Keratinocyte (primary cell): ENCODE measurements around the gene SLC9C2. TPM values are rescaled to one million over a fixed set of nuclear protein-coding genes. Genes with fewer than 3 reads are reported as not detected.
"Not testable (repeated sequence)": the region's sequence is repeated elsewhere in the genome, so short reads cannot be mapped to it uniquely, and the experiment has no call there.

ENCODE experiments used
- DNase-seq: peaks from one replicate; pipeline ENCODE4 v3.0.0-alpha.2; 2011; ENCODE audit warnings: low read depth, missing footprints, low spot score
- FAIRE-seq: peaks from 2 replicates; lab custom pipeline; 2011; peaks lifted over from hg19 to GRCh38; lab: Jason Lieb, UNC
- H2AFZ ChIP-seq: 2 replicates; pipeline ENCODE4 v1.6.0; 2012; ENCODE audit warnings: low read length, control low read depth, inconsistent platforms; ENCODE audit not compliant: control insufficient read depth
- H3K27ac ChIP-seq: 2 replicates; pipeline ENCODE4 v1.5.1; 2011; ENCODE audit warnings: low read length; ENCODE audit not compliant: control insufficient read depth, insufficient read depth
- H3K27me3 ChIP-seq: 3 replicates; pipeline ENCODE4 v1.6.0; 2011; ENCODE audit warnings: low read length; ENCODE audit not compliant: control insufficient read depth, insufficient read depth; ENCODE audit errors: extremely low read depth
- H3K36me3 ChIP-seq, 2 experiments: 2 replicates in 1 of 2; 3 replicates in 1 of 2; pipeline ENCODE4 v1.5.1; 2011; ENCODE audit warnings: low read length in 2 of 2, mild to moderate bottlenecking in 1 of 2; ENCODE audit not compliant: control insufficient read depth in 2 of 2, insufficient read depth in 2 of 2; ENCODE audit errors: extremely low read depth in 1 of 2
- H3K4me1 ChIP-seq: 3 replicates; pipeline ENCODE4 v1.5.1; 2011; ENCODE audit warnings: low read length; ENCODE audit not compliant: control insufficient read depth, insufficient read depth; ENCODE audit errors: extremely low read depth
- H3K4me2 ChIP-seq: 3 replicates; pipeline ENCODE4 v1.6.0; 2011; ENCODE audit warnings: low read depth, low read length; ENCODE audit not compliant: control insufficient read depth, insufficient read depth; ENCODE audit errors: extremely low read depth
- H3K4me3 ChIP-seq, 3 experiments: fragments of 200-600 bp in 1 of 3; sonication (generic) in 1 of 3; 2 replicates in 2 of 3; 3 replicates in 1 of 3; pipeline ENCODE4 v1.5.1; 2011 to 2016; ENCODE audit warnings: low read length in 3 of 3, mild to moderate bottlenecking in 3 of 3, control low read depth in 2 of 3, inconsistent platforms in 1 of 3, low read depth in 1 of 3, mixed read lengths in 1 of 3, mixed run types in 1 of 3, moderate library complexity in 1 of 3; ENCODE audit not compliant: control insufficient read depth in 2 of 3, insufficient read depth in 2 of 3; ENCODE audit errors: extremely low read depth in 1 of 3
- H3K79me2 ChIP-seq: 2 replicates; pipeline ENCODE4 v1.6.0; 2012; ENCODE audit warnings: low read length; ENCODE audit not compliant: control insufficient read depth, insufficient read depth
- H3K9ac ChIP-seq: 3 replicates; pipeline ENCODE4 v1.6.0; 2011; ENCODE audit warnings: low read length; ENCODE audit not compliant: control insufficient read depth, insufficient read depth; ENCODE audit errors: extremely low read depth
- H3K9me1 ChIP-seq: 3 replicates; pipeline ENCODE4 v1.6.0; 2011; ENCODE audit warnings: low read length; ENCODE audit not compliant: control insufficient read depth, insufficient read depth; ENCODE audit errors: extremely low read depth
- H3K9me3 ChIP-seq: 2 replicates; pipeline ENCODE4 v1.5.1; 2012; ENCODE audit warnings: low read depth, low read length; ENCODE audit not compliant: control insufficient read depth
- H4K20me1 ChIP-seq: 3 replicates; pipeline ENCODE4 v1.6.0; 2011; ENCODE audit warnings: low read length; ENCODE audit not compliant: control insufficient read depth, insufficient read depth; ENCODE audit errors: extremely low read depth
- EZH2 ChIP-seq: IDR thresholded peaks from one replicate; pipeline ENCODE4 v1.6.1; 2012; ENCODE audit warnings: inconsistent platforms, mild to moderate bottlenecking, low read length, moderate library complexity
- dilution Hi-C: fragments of 300-500 bp; cut with MboI; formaldehyde crosslinking; loops from one replicate; pipeline ENCODE4 v1.7.0; 2020; ENCODE audit warnings: low sequenced_read_pairs; ENCODE audit not compliant: extremely low pct_ligation_motif_present
- polyA plus RNA-seq, 5 experiments: library from polyadenylated mRNA; depleted of rRNA in 3 of 5; stranded (reverse) in 3 of 5; stranded (forward) in 1 of 5; unstranded in 1 of 5; fragments of >200 nt; gene quantifications; 1 replicate in 1 of 5; 2 replicates in 3 of 5; 3 replicates in 1 of 5; pipeline versions ENCODE4 v1.2.1 to v1.2.3, GENCODE V29; 2011 to 2012; ENCODE audit warnings: missing spikeins in 2 of 5, low read depth in 1 of 5, low replicate concordance in 1 of 5
- TF ChIP-seq, protein P1 (sequence below), 3 experiments: IDR thresholded peaks in 1 of 3; conservative IDR thresholded peaks in 1 of 3; optimal IDR thresholded peaks in 1 of 3; 2 replicates in 2 of 3; 3 replicates in 1 of 3; pipeline versions ENCODE3 to v1.5.1; 2011; ENCODE audit warnings: low read length in 3 of 3, mild to moderate bottlenecking in 3 of 3, moderate library complexity in 2 of 3, control low read depth in 1 of 3, inconsistent platforms in 1 of 3; ENCODE audit not compliant: insufficient read depth in 2 of 3; ENCODE audit errors: extremely low read depth in 1 of 3

Gene SLC9C2
- polyA plus RNA-seq, 1 donor (not counting 4 experiments of a cell fraction or from before 2014, with no cell fraction given), result not detected

DNA sequence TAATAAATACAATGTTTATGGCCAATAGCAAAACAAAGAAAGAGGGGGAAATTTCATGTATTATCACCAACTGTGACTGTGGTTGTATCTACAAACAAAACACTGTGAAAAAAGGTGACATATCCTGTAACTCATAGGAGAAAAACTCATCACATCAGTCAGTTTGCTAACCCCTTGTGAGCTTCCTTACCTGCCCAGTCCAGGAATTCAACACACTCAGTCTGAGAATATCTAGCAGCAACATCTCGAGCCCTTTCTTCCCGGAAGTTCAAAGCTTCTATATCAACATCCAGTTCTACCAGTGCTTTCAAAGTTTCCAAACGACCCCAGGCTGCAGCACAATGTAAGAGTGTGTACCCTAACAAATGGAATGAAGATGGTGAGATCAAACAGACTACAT is 43.8 kb upstream of the SLC9C2 start:
- peak overlapping the region; percentile 83 for H2AFZ ChIP-seq
- no peak for TF ChIP-seq EZH2
- TF ChIP-seq, protein P1, sequence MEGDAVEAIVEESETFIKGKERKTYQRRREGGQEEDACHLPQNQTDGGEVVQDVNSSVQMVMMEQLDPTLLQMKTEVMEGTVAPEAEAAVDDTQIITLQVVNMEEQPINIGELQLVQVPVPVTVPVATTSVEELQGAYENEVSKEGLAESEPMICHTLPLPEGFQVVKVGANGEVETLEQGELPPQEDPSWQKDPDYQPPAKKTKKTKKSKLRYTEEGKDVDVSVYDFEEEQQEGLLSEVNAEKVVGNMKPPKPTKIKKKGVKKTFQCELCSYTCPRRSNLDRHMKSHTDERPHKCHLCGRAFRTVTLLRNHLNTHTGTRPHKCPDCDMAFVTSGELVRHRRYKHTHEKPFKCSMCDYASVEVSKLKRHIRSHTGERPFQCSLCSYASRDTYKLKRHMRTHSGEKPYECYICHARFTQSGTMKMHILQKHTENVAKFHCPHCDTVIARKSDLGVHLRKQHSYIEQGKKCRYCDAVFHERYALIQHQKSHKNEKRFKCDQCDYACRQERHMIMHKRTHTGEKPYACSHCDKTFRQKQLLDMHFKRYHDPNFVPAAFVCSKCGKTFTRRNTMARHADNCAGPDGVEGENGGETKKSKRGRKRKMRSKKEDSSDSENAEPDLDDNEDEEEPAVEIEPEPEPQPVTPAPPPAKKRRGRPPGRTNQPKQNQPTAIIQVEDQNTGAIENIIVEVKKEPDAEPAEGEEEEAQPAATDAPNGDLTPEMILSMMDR (optimal IDR thresholded peaks at IDR 0.05 in 1 of 3, IDR thresholded peaks at IDR 0.05 in 1 of 3, conservative IDR thresholded peaks at IDR 0.05 in 1 of 3; ENCODE audit: extremely low read depth in 1 of 3, insufficient read depth in 2 of 3, low read length in 3 of 3), result no peak
- dilution Hi-C loops, result no loop called here

DNA sequence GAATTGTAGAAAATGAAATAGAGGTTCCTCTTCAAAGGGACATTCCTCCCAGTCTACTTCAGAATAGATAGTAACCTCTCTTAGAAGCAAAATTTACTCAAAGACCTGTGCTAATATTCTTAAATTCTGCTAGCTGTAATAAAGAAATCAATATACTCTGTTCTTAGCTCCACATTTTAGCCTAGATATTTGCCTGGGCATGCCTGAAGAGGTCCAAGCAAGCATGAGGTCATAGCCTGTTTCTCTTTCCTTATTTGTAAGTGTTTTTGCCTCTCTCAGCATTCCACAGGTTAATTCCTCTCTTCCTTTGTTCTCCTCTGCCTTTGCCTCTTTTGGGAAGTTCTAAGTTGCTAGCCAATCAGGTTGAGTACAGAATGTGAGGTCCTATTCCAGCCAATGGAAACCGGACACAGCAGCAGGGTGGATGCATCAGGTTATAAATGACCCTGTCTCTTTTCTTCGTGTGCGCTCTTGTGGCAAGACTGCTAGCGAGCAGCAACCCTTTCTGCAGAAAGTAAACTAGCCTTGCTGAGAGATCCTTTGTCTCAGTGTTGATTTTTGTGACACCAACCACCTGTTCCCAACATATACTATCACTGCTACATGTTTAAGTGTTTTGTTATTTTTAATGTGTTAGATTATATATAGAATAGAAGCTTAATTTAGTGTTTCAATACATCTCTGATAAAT is 39.7 kb upstream of the SLC9C2 start:
- H3K9me1 ChIP-seq, dilution Hi-C loops, H3K79me2 ChIP-seq, H3K36me3 ChIP-seq, H3K9ac ChIP-seq, H3K4me3 ChIP-seq, H3K27me3 ChIP-seq, H2AFZ ChIP-seq, H4K20me1 ChIP-seq, H3K4me1 ChIP-seq: not testable (repeated sequence)
- Histone ChIP-seq H3K4me2 (peak overlapping the region; percentile 16), H3K27ac (peak overlapping the region; percentile 61), H3K9me3 (peaks cover 20% of the 10 kb centered on the region)
- DNase-seq (peak; percentile 7), FAIRE-seq (peak; percentile 85)

More for the DNA sequence above, 43.8 kb upstream of the SLC9C2 start:
- Histone ChIP-seq H3K4me2 (no peak overlapping the region), H3K27ac (no peak overlapping the region), H3K4me3 (no peak overlapping the region), H4K20me1 (no peaks in the 10 kb centered on the region), H3K9me3 (peaks cover 2% of the 10 kb centered on the region), H3K79me2 (no peaks in the 10 kb centered on the region), H3K36me3 (no peaks in the 10 kb centered on the region), H3K9ac (no peak overlapping the region), H3K27me3 (no peaks in the 10 kb centered on the region), H3K4me1 (peaks cover 4% of the 10 kb centered on the region), H3K9me1 (no peaks in the 10 kb centered on the region)
- DNase-seq (no peak), FAIRE-seq (peak; percentile 57)

DNA sequence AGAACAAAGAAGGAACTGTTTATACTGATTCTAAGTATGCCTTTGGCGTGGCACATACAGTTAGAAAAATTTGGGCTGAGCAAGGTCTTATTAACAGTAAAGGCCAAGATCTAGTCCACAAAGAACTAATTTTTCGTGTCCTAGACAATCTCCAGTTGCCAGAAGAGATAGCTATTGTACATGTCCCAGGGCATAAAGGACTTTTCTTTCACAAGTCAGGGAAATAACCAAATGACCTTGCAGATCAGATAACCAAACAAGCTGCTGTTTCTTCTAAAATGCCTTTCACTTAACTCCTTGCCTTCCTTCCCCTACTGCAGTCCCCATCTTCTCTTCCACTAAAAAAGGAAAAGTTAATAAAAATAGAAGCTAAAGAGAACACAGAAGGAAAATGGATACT is 36.2 kb upstream of the SLC9C2 start:
- H3K9me3 ChIP-seq, result peaks cover 20% of the 10 kb centered on the region
- TF ChIP-seq, protein P1 (optimal IDR thresholded peaks at IDR 0.05 in 1 of 3, IDR thresholded peaks at IDR 0.05 in 1 of 3, conservative IDR thresholded peaks at IDR 0.05 in 1 of 3; ENCODE audit: extremely low read depth in 1 of 3, insufficient read depth in 2 of 3, low read length in 3 of 3), result no peak
- no peak for TF ChIP-seq EZH2
- no peak for DNase-seq
- H3K4me3 ChIP-seq, result no peak overlapping the region
- FAIRE-seq, result no peak
- H4K20me1 ChIP-seq, result no peaks in the 10 kb centered on the region
- H3K9ac ChIP-seq, result no peak overlapping the region
- H3K36me3 ChIP-seq, result no peaks in the 10 kb centered on the region
- no peak overlapping the region for H3K4me2 ChIP-seq
- H3K27me3 ChIP-seq, result no peaks in the 10 kb centered on the region
- H3K9me1 ChIP-seq, result no peaks in the 10 kb centered on the region
- no peak overlapping the region for H3K27ac ChIP-seq
- dilution Hi-C loops, result no loop called here
- no peak overlapping the region for H2AFZ ChIP-seq
- H3K4me1 ChIP-seq, result peaks cover 4% of the 10 kb centered on the region
- no peaks in the 10 kb centered on the region for H3K79me2 ChIP-seq
